GM18519 (cell line): ENCODE results near the gene ZNF195.
"Not testable (repeated sequence)": the region's sequence is repeated elsewhere in the genome, so short reads cannot be mapped to it uniquely, and the experiment has no call there.

Experiments used
- ATAC-seq: cut with Tn5 transposase; IDR thresholded peaks from one replicate; pipeline ENCODE4 v1.9.1; 2021; ENCODE audit warnings: mild to moderate bottlenecking, moderate library complexity; ENCODE audit not compliant: unreplicated experiment, low FRiP score

Gene ZNF195

DNA sequence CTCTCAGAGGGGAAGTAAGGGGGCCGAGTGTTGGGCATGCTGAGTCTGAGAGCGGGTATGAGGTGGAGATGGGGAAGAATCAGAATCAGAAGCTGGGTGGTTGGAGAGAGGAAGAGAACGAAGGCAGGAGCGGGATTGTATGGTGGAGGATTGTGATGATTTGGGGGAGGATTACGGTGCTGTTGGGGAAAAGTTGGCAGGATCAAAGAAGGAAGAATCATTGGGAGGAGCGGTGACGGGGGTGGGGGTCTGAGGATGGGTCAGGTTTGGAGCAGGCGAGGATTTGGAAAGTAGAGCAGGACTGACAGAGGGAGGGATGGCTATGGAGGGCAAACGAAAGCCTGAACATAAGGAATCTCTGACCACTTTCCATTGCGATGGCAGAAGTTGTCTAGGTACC, 22.1 kb downstream of the ZNF195 start:
- ATAC-seq: no peak

- ATAC-seq: no peak
Measured at GRCh38 chr11:3353066-3353465, 25.9 kb downstream of the ZNF195 start.

- no peak for ATAC-seq
Measured at GRCh38 chr11:3347127-3347526, 31.8 kb downstream of the ZNF195 start.

- no peak for ATAC-seq
Measured at GRCh38 chr11:3346587-3346986, 32.4 kb downstream of the ZNF195 start.

DNA sequence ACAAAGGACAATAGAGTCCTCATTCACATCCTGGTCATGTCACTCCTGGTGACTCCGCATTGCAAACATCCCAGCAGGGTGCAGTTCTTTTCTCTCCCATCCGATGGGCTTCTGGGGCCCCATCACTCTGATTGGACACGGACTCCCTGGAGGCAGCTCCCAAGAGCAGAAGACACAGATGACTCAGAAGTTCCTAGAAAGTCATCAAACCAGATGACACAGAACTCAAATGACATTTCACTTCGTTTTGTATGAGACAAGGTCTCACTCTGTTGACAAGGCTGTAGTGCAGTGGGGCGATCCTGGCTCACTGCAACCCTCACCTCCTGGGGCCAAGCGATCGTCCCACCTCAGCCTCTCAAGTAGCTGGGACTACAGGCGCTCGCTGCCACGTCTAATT, 33.2 kb downstream of the ZNF195 start:
- ATAC-seq: no peak

DNA sequence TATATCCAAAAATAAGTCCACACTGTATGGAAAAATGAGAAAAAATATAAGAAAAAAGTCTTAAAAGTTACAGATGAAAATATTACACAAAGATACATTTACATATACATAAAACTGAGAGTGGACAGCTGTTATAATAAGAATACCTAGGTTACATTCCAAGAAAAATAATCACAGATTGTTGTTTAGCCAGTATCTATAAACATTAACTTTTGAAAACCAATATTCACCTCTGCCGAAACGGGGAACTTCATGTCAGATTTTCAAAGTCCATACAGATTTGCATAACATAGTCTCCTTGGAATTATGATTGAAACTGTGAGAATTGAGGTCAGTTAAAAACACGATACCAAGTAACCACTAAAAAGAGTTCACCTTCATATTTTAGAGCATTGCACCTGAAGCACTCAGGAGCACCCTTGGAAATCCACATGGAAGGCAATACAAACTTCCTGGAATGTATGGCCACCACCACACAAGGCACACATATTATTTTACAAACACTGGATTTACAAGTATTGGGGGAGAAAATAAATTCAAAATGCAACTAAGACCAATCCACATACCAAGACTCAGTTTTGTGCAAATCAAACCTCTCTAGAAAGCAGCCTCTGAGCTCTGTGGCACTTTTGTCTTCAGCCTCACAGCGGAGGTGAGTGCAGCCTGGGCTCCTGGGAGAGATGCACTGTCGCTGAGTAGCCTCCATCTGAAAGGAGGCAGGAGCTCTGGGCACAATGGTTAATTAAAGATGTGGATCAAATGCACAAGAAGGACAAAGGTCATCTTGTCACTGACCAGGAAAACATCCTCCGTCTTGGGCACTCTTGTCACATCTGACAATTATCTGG, 34.4 kb downstream of the ZNF195 start:
- no peak for ATAC-seq

DNA sequence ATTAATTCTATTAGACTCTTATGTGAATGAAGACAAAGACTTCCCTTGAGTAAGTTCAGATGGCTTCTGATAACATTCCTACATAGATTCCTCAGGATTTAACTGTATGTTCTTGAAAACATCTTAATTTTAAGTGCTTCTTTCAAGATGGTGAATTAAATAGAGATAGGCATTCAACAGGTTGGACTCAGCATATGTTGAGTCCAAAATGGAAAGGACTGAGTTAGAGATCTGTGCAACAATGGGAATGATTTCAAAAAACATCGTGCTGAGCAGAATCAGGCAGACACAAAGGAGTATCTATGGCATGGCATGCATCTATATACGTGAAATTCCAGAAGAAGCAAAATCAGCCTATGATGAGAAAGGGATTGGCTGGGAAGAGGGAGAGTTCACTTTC, 36.2 kb downstream of the ZNF195 start:
- no peak for ATAC-seq

DNA sequence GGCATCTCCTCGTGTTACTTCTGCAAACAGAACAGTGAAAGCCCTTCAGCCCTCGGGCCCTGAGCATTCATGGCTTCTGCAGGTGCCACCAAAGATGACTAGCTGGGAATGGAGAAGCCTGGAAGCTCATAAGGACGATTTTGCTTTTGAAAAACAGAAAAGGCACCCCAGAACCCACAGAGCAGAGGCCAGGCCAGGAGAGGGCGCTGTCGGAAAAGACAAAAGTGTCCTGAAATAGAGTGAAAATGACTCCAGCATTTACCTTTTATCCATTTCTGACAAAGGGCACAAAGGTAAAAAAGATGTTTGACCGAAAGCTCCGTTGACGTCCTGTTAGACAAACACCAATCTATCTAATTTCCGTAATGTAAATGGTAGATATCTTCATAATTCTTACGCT, 37.6 kb downstream of the ZNF195 start:
- ATAC-seq: no peak

- no peak for ATAC-seq
Measured at GRCh38 chr11:3340025-3340424, 38.9 kb downstream of the ZNF195 start.

DNA sequence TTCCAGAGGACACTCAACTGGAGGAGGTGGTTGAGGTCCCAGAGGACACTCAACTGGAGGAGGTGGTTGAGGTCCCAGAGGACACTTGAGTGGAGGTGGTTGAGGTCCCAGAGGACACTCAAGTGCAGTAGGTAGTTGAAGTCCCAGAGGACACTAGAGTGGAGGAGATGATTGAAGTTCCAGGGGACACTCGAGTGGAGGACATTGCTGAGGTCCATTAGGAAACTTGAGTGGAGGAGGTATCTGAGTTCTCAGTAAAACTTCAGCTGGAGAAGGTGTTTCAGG, 39.7 kb downstream of the ZNF195 start:
- ATAC-seq: no peak

DNA sequence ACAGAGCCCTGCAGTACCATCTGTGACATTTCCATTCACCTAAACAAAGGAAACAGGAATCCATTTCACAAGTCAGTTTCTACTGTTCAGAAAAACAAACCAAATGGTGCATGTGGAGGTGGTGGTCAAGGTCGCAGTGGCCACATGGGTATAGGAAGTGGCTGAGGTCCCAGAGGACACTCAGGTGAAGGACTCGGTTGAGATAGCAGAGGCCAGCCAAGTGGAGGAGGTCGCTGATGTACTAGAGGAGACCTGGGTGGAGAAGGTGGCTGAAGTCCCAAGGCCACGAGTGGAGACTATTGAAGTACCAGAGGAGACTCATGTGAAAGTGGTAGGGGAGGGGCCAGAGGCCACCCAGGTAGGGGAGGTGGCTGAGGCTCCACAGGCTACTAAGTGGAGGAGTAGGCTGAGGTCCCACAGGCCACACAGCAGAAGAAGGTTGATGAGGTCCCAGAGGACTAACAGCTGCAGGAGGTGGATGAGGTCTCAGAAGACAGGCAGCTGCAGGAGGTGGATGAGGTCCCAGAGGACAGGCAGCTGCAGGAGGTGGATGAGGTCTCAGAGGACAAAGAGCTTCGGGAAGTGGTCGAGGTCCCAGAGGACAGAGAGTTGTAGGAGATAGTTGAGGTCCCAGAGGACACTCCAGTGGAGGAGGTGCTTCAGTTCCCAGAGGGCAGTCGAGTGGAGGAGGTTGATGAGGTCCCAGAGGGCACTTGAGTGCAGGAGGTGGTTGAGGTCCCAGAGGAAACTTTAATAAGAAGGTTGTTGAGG, 40.2 kb downstream of the ZNF195 start:
- no peak for ATAC-seq

DNA sequence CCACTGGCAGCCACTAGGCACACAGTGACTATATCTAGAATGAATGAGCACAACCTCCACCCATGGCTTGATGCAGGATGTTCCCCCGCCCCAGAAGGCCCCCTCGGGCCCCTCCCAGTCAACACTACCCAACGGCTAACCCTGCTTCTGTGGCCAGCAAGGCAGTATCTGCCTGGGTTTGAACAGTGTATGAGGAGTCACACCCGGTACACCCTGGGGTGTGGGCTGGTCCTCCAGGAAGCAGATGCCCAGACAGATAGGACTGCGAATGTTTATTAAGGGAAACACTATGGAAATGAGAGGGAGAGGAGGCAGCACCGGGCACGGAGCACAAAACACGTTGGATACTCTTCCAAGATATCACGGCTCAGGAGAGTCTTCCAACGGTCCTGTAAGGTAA, 42.5 kb downstream of the ZNF195 start:
- not testable (repeated sequence) for ATAC-seq

DNA sequence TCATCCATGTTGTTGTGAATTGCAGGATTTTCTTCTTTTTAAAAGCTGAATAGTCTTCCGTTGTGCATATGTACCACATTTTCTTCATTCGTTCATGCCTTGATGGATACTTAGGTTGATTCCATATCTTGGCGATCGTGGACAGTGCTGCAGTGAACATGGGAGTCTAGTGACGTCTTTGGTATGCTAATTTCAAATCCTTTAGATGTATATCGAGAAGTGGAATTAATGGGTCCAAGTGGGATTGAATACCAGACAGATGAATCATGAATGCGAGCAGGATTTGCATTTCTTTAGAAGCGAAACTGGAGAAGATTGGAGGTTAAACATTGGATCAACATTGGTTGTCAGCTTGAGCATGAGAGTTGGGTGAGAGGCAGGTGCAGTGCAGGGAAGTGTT, 45.8 kb downstream of the ZNF195 start:
- ATAC-seq: not testable (repeated sequence)

DNA sequence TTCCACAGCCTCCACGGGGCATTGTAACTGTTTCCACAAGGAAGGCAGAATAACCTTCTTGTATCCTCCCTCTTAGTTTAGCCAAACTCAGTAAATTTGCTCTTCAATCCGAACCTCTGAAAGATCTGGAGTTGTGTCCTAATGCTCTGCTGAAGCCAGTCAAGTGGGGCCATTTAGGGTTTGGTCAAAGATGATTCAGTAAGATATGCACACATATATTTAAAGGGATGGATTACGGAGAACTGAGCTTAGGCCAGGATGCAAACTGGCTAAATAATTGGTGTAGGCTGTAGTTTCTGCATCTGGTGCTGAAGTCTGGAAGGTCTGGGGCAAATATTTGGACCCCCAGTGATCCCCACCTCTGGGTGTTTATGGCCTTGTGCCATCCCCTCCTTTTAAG, 47.9 kb downstream of the ZNF195 start:
- ATAC-seq: not testable (repeated sequence)

GRCh38 chr11:3330064-3330463, 48.9 kb downstream of the ZNF195 start:
- not testable (repeated sequence) for ATAC-seq

- ATAC-seq: not testable (repeated sequence)
Measured at GRCh38 chr11:3328503-3328902, 50.4 kb downstream of the ZNF195 start.

- not testable (repeated sequence) for ATAC-seq
Measured at GRCh38 chr11:3326450-3326849, 52.5 kb downstream of the ZNF195 start.

- not testable (repeated sequence) for ATAC-seq
Measured at GRCh38 chr11:3324724-3325123, 54.2 kb downstream of the ZNF195 start.
